K562 (cell line): ENCODE data around the gene TAF15. TPM values are rescaled to one million over a fixed set of nuclear protein-coding genes. Genes with fewer than 3 reads are reported as not detected.

Source experiments
- ATAC-seq: fragments of 200-7000 bp; cut with Tn5 transposase; 3 replicates; pipeline ENCODE4 v1.9.1; 2020; ENCODE audit warnings: moderate library complexity
- BruUV-seq: library from RNA; stranded (reverse); fragments of 400-500 nt; replicated peaks from 2 replicates; lab custom pipeline; 2021; lab: Mats Ljungman, UMichigan
- CTCF ChIA-PET: fragments of 300-600 bp; formaldehyde crosslinking; extraction: SDS; loops from one replicate; lab custom pipeline; 2021; ENCODE audit warnings: low intra/inter-chr PET ratio; lab: Yijun Ruan, JAX
- POLR2A ChIA-PET: fragments of 300-600, 350-650 bp; sonication (Branson Sonifier 250); formaldehyde crosslinking; extraction: SDS; loops from one replicate; lab custom pipeline; 2021; ENCODE audit warnings: antibody characterized with exemption, inconsistent platforms; lab: Yijun Ruan, JAX
- DNase-seq, 4 experiments: peaks; one replicate each; pipeline versions ENCODE4 v3.0.0 to v3.0.0-alpha.2; 2011 to 2018; ENCODE audit warnings: low spot score in 3 of 4, mixed read lengths in 3 of 4; ENCODE audit errors: extremely low read depth in 1 of 4
- FAIRE-seq: peaks from 2 replicates; lab custom pipeline; 2011; peaks lifted over from hg19 to GRCh38; lab: Jason Lieb, UNC
- H2AFZ ChIP-seq: 2 replicates; pipeline ENCODE4 v1.6.0; 2011; ENCODE audit warnings: low read depth, low read length, control low read depth, inconsistent platforms
- H3K27ac ChIP-seq: fragments of 200-600 bp; 3 replicates; pipeline ENCODE4 v1.8.0; 2011; ENCODE audit warnings: low read depth, mild to moderate bottlenecking, control low read depth, inconsistent platforms, low read length, moderate library complexity, mixed read lengths; ENCODE audit errors: extremely low read depth
- H3K27me3 ChIP-seq, 2 experiments: fragments of 300-600 bp in 1 of 2; 2 replicates in 1 of 2; 3 replicates in 1 of 2; pipeline versions ENCODE4 v1.6.0 to v1.8.0; 2011; ENCODE audit warnings: inconsistent platforms in 2 of 2, low read length in 2 of 2, mild to moderate bottlenecking in 1 of 2, mixed read lengths in 1 of 2, moderate library complexity in 1 of 2; ENCODE audit not compliant: control insufficient read depth in 2 of 2, insufficient read depth in 2 of 2
- H3K36me3 ChIP-seq: fragments of 300-600 bp; 3 replicates; pipeline ENCODE4 v1.8.0; 2011; ENCODE audit warnings: mild to moderate bottlenecking, low read length, inconsistent platforms; ENCODE audit not compliant: control insufficient read depth, insufficient read depth
- H3K4me1 ChIP-seq, 2 experiments: fragments of 200-600 bp in 1 of 2; replicated peaks in 1 of 2; 2 replicates in 1 of 2; 3 replicates in 1 of 2; pipeline versions ENCODE4 v1.5.1 to v1.8.0; 2011; ENCODE audit warnings: inconsistent platforms in 2 of 2, low read length in 2 of 2, mild to moderate bottlenecking in 1 of 2, mixed read lengths in 1 of 2, moderate library complexity in 1 of 2; ENCODE audit not compliant: control insufficient read depth in 2 of 2, insufficient read depth in 2 of 2
- H3K4me2 ChIP-seq: 2 replicates; pipeline ENCODE4 v1.6.1; 2011; ENCODE audit warnings: low read length, control low read depth, inconsistent platforms, mixed read lengths; ENCODE audit not compliant: insufficient read depth
- H3K4me3 ChIP-seq: fragments of 200-600 bp; sonication (generic), shearing (Covaris generic); 2 replicates; pipeline ENCODE4 v1.5.1; 2016; ENCODE audit warnings: control low read depth, inconsistent platforms
- H3K79me2 ChIP-seq: fragments of 200-600 bp; 3 replicates; pipeline ENCODE4 v1.8.0; 2011; ENCODE audit warnings: low read length, inconsistent platforms; ENCODE audit not compliant: control insufficient read depth, insufficient read depth
- H3K9ac ChIP-seq, 2 experiments: 2 replicates each; pipeline versions ENCODE4 v1.6.0 to v1.6.1; 2011; ENCODE audit warnings: low read depth in 2 of 2, low read length in 2 of 2, control low read depth in 1 of 2, inconsistent platforms in 1 of 2, mild to moderate bottlenecking in 1 of 2, mixed read lengths in 1 of 2; ENCODE audit not compliant: insufficient read depth in 1 of 2
- H3K9me1 ChIP-seq: one replicate; pipeline ENCODE4 v1.6.0; 2011; ENCODE audit warnings: inconsistent platforms, mild to moderate bottlenecking, low read length, moderate library complexity; ENCODE audit not compliant: control insufficient read depth, insufficient read depth
- H3K9me3 ChIP-seq: replicated peaks from 2 replicates; pipeline ENCODE4 v1.5.1; 2011; ENCODE audit warnings: low read depth, low read length, inconsistent platforms; ENCODE audit not compliant: control insufficient read depth, insufficient read depth
- H4K20me1 ChIP-seq: replicated peaks from 2 replicates; pipeline ENCODE4 v1.6.1; 2011; ENCODE audit warnings: low read length, inconsistent platforms, mixed read lengths; ENCODE audit not compliant: control insufficient read depth, insufficient read depth
- BRF1 ChIP-seq: IDR thresholded peaks from 3 replicates; pipeline ENCODE4 v1.6.1; 2011; ENCODE audit warnings: borderline replicate concordance, mild to moderate bottlenecking; ENCODE audit not compliant: insufficient read length; ENCODE audit errors: extremely low read depth
- CBX3 ChIP-seq, 2 experiments: IDR thresholded peaks; 1 replicate in 1 of 2; 2 replicates in 1 of 2; pipeline ENCODE4 v1.6.1; 2012; ENCODE audit warnings: inconsistent platforms in 2 of 2, low read length in 2 of 2, borderline replicate concordance in 1 of 2, control low read depth in 1 of 2
- CEBPG ChIP-seq, 3 experiments: fragments of 200-800 bp in 1 of 3; sonication (Bioruptor generic) in 1 of 3; sonication (generic) in 1 of 3; formaldehyde crosslinking in 1 of 3; IDR thresholded peaks in 2 of 3; conservative IDR thresholded peaks in 1 of 3; 2 replicates each; pipeline versions ENCODE4 v1.6.1 to v1.8.0; 2016 to 2022; ENCODE audit warnings: missing compliant biosample characterization in 2 of 3, missing genetic modification characterization in 2 of 3, mild to moderate bottlenecking in 1 of 3, missing genetic modification reagents in 1 of 3
- CREM ChIP-seq: IDR thresholded peaks from 2 replicates; pipeline ENCODE4 v1.6.1; 2014; ENCODE audit warnings: antibody characterized with exemption, low read depth
- GATAD2B ChIP-seq: fragments of 450-650 bp; IDR thresholded peaks from 2 replicates; pipeline ENCODE4 v1.6.1; 2017; ENCODE audit warnings: mild to moderate bottlenecking, borderline replicate concordance
- RAD21 ChIP-seq, 2 experiments: fragments of 250-450 bp in 1 of 2; fragments of 450-650 bp in 1 of 2; sonication (Bioruptor Pico) in 1 of 2; formaldehyde crosslinking in 1 of 2; IDR thresholded peaks in 1 of 2; conservative IDR thresholded peaks in 1 of 2; 2 replicates each; pipeline versions ENCODE4 v1.4.0 to v1.8.0; 2020 to 2022; ENCODE audit warnings: mild to moderate bottlenecking in 2 of 2, moderate library complexity in 1 of 2
- RBM15 ChIP-seq: fragments of 200-400 bp; formaldehyde crosslinking; IDR thresholded peaks from 2 replicates; pipeline ENCODE4 v1.6.1; 2018; ENCODE audit warnings: mild to moderate bottlenecking, low read length, moderate library complexity; ENCODE audit not compliant: insufficient read depth
- ZBTB7A ChIP-seq: IDR thresholded peaks from 2 replicates; pipeline ENCODE4 v1.6.1; 2011; ENCODE audit warnings: low read depth, mild to moderate bottlenecking, low read length, moderate library complexity, borderline replicate concordance; ENCODE audit not compliant: control insufficient read depth
- ZNF282 ChIP-seq: sonication (generic); formaldehyde crosslinking; IDR thresholded peaks from 2 replicates; pipeline ENCODE4 v1.8.1; 2023; ENCODE audit warnings: missing genetic modification reagents
- ZNF780A ChIP-seq: fragments of 250-450 bp; sonication (Bioruptor Pico); IDR thresholded peaks from 2 replicates; pipeline ENCODE4 v1.5.0; 2021; ENCODE audit warnings: mild to moderate bottlenecking
- WGBS: fragments of 100-300 bp; shearing (Covaris generic); methylation state at CpG from one replicate; pipeline ENCODE4 v1.1.6; 2016; ENCODE audit warnings: low coverage, mixed read lengths; ENCODE audit not compliant: insufficient coverage; ENCODE audit errors: missing lambda C conversion rate; 5-methylcytosine and 5-hydroxymethylcytosine counted together
- in situ Hi-C: fragments of 300-500 bp; cut with MboI; formaldehyde crosslinking; loops from 4 replicates; pipeline ENCODE4 v1.15.0; 2018; ENCODE audit warnings: inconsistent platforms, mixed read lengths
- intact Hi-C: fragments of 100-400 bp; cut with micrococcal nuclease; formaldehyde crosslinking; loops from 2 replicates; pipeline ENCODE4 v1.14.2; 2022
- polyA plus RNA-seq, 8 experiments: library from polyadenylated mRNA; depleted of rRNA in 4 of 8; stranded (reverse) in 5 of 8; unstranded in 3 of 8; fragments of >200 nt; fragmentation: Nextera tagmentation in 2 of 8; fragmentation: Illumina TruSeq in 1 of 8; extraction: Ambion mirVana in 2 of 8; extraction: Trizol in 1 of 8; gene quantifications; 2 replicates each; pipeline versions ENCODE4 v1.2.1 to v1.2.3, GENCODE V29; 2011 to 2014; ENCODE audit warnings: inconsistent platforms in 1 of 8, missing spikeins in 1 of 8
- total RNA-seq, 7 experiments: library from RNA; depleted of rRNA in 6 of 7; stranded (reverse); fragments of >200 nt in 6 of 7; fragmentation: Illumina TruSeq in 2 of 7; extraction: Trizol in 2 of 7; gene quantifications; 2 replicates each; pipeline versions ENCODE4 v1.2.1 to v1.2.3, GENCODE V29; 2011 to 2021; ENCODE audit warnings: low replicate concordance in 1 of 7
- TF ChIP-seq, protein P1 (sequence below): sonication (generic); formaldehyde crosslinking; IDR thresholded peaks from 2 replicates; pipeline ENCODE4 v1.8.0; 2022; ENCODE audit warnings: mild to moderate bottlenecking, missing genetic modification reagents
- TF ChIP-seq, protein P2 (sequence below): sonication (generic); formaldehyde crosslinking; IDR thresholded peaks from 2 replicates; pipeline ENCODE4 v1.8.0; 2022; ENCODE audit warnings: mild to moderate bottlenecking, missing genetic modification reagents

The TAF15 gene
- total and polyA plus RNA-seq, 9 of the 15 experiments (the other 6 are each of a cell fraction or from before 2014, with no cell fraction given): 4.1 to 272 (median 56.8) TPM

DNA sequence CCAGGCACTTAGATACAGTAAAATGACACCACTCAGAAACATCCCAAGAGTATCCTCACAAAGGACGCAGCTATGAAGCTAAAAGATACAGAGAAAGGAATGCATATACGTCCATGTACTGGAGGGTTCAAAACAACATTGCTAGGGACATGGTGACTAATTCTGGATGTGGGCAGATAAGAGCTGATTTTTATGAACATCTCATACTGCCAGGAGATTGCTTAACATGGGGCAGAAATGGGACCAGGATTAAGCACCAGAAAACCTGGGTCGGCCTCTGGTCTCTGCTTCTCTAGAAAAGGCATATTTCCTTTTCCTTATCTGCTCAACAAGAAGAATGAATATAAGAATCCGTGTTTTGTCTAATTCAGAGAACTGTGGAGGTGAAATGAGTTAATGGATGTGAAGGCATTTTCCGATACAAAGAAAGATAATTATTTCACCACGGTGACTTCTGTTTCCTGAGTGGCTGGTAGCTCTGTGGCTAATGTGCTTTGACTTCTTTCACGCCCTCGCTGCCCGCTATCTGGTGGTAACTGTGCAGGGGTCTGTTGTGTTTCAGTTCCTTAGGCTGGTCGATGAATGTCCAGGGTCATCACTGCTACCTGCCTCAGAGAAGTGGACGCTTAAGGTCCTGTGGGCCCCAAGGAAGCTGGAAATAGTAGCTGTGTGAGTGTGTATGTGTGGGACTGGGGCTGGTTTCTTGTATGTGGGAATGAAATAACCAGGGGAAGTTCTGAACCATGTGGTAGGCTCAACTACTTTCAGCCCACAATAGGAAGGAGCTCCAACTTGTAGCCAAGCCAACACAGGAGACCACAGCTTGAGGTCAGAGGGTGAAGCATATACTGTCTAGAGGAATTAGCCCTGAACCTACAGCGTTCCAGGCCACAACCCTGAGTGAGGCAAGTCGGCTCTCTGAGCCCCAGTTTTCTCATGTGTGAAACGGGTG is 86.6 kb downstream of the TAF15 start:
- intact Hi-C loops (no loop called here), in situ Hi-C loops (no loop called here)
- H3K27me3 ChIP-seq: no peaks in the 10 kb centered on the region
- DNase-seq (no peak), ATAC-seq (no peak; the same call in 2 of the 3 replicates), FAIRE-seq (no peak)
- no peaks in the 10 kb centered on the region for H4K20me1 ChIP-seq
- no peak overlapping the region for H3K4me2 ChIP-seq
- H3K4me3 ChIP-seq: no peak overlapping the region
- BruUV-seq: no TSS peak
- H3K4me1 ChIP-seq: peaks cover 9 to 28% of the 10 kb centered on the region in 2 experiments; a peak in 4 of 5 replicates
- H3K27ac ChIP-seq: no peak overlapping the region
- H3K9ac ChIP-seq: no peak overlapping the region
- no peaks in the 10 kb centered on the region for H3K79me2 ChIP-seq
- ChIA-PET CTCF (no interaction called here), POLR2A (interaction anchor here (0.6 kb wide), 1 partner anchor 1822 kb away, joined by 3 read pairs; no protein-coding TSS in a partner anchor)
- H2AFZ ChIP-seq: peak overlapping the region; percentile 64
- H3K9me1 ChIP-seq: no peaks in the 10 kb centered on the region
- WGBS: 49% methylated on average over 14 of the region's 14 CpGs
- no peaks in the 10 kb centered on the region for H3K36me3 ChIP-seq
- H3K9me3 ChIP-seq: no peaks in the 10 kb centered on the region
- TF ChIP-seq BRF1 (no peak), ZNF780A (no peak), GATAD2B (no peak), CREM (no peak), RAD21 (CRISPR knock-in tag; conservative IDR thresholded peaks at IDR 0.05 in 1 of 2, IDR thresholded peaks at IDR 0.05 in 1 of 2) (no peak), CBX3 (IDR thresholded peaks at IDR 0.05; ENCODE audit: borderline replicate concordance in 1 of 2, low read length in 2 of 2) (no peak), CEBPG (CRISPR knock-in tag; IDR thresholded peaks at IDR 0.05) (no peak), CEBPG (tag; conservative IDR thresholded peaks at IDR 0.05 in 1 of 2, IDR thresholded peaks at IDR 0.05 in 1 of 2) (peak in 1 of 2 experiments; percentile 36; a peak in 1 of 4 replicates), ZBTB7A (no peak), RBM15 (no peak), ZNF282 (CRISPR knock-in tag) (no peak)
- TF ChIP-seq, protein P1, sequence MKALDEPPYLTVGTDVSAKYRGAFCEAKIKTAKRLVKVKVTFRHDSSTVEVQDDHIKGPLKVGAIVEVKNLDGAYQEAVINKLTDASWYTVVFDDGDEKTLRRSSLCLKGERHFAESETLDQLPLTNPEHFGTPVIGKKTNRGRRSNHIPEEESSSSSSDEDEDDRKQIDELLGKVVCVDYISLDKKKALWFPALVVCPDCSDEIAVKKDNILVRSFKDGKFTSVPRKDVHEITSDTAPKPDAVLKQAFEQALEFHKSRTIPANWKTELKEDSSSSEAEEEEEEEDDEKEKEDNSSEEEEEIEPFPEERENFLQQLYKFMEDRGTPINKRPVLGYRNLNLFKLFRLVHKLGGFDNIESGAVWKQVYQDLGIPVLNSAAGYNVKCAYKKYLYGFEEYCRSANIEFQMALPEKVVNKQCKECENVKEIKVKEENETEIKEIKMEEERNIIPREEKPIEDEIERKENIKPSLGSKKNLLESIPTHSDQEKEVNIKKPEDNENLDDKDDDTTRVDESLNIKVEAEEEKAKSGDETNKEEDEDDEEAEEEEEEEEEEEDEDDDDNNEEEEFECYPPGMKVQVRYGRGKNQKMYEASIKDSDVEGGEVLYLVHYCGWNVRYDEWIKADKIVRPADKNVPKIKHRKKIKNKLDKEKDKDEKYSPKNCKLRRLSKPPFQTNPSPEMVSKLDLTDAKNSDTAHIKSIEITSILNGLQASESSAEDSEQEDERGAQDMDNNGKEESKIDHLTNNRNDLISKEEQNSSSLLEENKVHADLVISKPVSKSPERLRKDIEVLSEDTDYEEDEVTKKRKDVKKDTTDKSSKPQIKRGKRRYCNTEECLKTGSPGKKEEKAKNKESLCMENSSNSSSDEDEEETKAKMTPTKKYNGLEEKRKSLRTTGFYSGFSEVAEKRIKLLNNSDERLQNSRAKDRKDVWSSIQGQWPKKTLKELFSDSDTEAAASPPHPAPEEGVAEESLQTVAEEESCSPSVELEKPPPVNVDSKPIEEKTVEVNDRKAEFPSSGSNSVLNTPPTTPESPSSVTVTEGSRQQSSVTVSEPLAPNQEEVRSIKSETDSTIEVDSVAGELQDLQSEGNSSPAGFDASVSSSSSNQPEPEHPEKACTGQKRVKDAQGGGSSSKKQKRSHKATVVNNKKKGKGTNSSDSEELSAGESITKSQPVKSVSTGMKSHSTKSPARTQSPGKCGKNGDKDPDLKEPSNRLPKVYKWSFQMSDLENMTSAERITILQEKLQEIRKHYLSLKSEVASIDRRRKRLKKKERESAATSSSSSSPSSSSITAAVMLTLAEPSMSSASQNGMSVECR (CRISPR knock-in tag): no peak
- TF ChIP-seq, protein P2, sequence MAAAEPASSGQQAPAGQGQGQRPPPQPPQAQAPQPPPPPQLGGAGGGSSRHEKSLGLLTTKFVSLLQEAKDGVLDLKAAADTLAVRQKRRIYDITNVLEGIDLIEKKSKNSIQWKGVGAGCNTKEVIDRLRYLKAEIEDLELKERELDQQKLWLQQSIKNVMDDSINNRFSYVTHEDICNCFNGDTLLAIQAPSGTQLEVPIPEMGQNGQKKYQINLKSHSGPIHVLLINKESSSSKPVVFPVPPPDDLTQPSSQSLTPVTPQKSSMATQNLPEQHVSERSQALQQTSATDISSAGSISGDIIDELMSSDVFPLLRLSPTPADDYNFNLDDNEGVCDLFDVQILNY: no peak
